OCI-LY7 (cell line): ENCODE data around the gene VWA8. TPM values are rescaled to one million over a fixed set of nuclear protein-coding genes. Genes with fewer than 3 reads are reported as not detected.

Source experiments
- BruUV-seq: library from RNA; stranded (reverse); fragments of 400-500 nt; replicated peaks from 2 replicates; lab custom pipeline; 2021; lab: Mats Ljungman, UMichigan
- CTCF ChIA-PET: fragments of 300-600 bp; sonication (Branson Sonifier 250); formaldehyde crosslinking; loops from one replicate; lab custom pipeline; 2022; ENCODE audit warnings: antibody characterized with exemption; ENCODE audit not compliant: unreplicated experiment; lab: Charles Lee
- POLR2A ChIA-PET: fragments of 300-600 bp; sonication (Branson Sonifier 250); formaldehyde crosslinking; loops from one replicate; lab custom pipeline; 2022; ENCODE audit warnings: antibody characterized with exemption; lab: Charles Lee
- DNase-seq: peaks from one replicate; pipeline ENCODE4 v3.0.0-alpha.2; 2015; ENCODE audit warnings: low spot score
- H2AFZ ChIP-seq: fragments of 200-600 bp; sonication (generic), shearing (Covaris generic); 2 replicates; pipeline ENCODE4 v1.6.1; 2014; ENCODE audit warnings: mild to moderate bottlenecking, antibody characterized with exemption, low read length, moderate library complexity
- H3K27ac ChIP-seq: fragments of 200-600 bp; sonication (generic); 2 replicates; pipeline ENCODE4 v1.5.1; 2014; ENCODE audit warnings: mixed run types, low read depth, mild to moderate bottlenecking, moderate library complexity, low read length, inconsistent platforms; ENCODE audit not compliant: poor library complexity, severe bottlenecking
- H3K36me3 ChIP-seq: fragments of 200-600 bp; sonication (generic); 2 replicates; pipeline ENCODE4 v1.6.1; 2014; ENCODE audit warnings: mild to moderate bottlenecking, antibody characterized with exemption, low read length, moderate library complexity, mixed read lengths; ENCODE audit not compliant: insufficient read depth
- H3K4me1 ChIP-seq: fragments of 200-600 bp; sonication (generic); 2 replicates; pipeline ENCODE4 v1.5.1; 2014; ENCODE audit warnings: mild to moderate bottlenecking, low read length; ENCODE audit not compliant: insufficient read depth, poor library complexity, severe bottlenecking
- H3K4me2 ChIP-seq: fragments of 200-600 bp; sonication (generic); 2 replicates; pipeline ENCODE4 v1.6.1; 2014; ENCODE audit warnings: mild to moderate bottlenecking, low read length
- H3K4me3 ChIP-seq: fragments of 200-600 bp; sonication (generic); 2 replicates; pipeline ENCODE4 v1.5.1; 2014; ENCODE audit warnings: mild to moderate bottlenecking, low read depth, low read length; ENCODE audit not compliant: poor library complexity, severe bottlenecking
- H3K79me2 ChIP-seq: fragments of 200-600 bp; sonication (generic); 2 replicates; pipeline ENCODE4 v1.6.1; 2016; ENCODE audit warnings: low read depth, mild to moderate bottlenecking, low read length, moderate library complexity, mixed read lengths; ENCODE audit not compliant: insufficient read depth
- H3K9me2 ChIP-seq: fragments of 200-600 bp; sonication (generic); 2 replicates; pipeline ENCODE4 v1.6.1; 2016; ENCODE audit warnings: mild to moderate bottlenecking, low read length, mixed read lengths; ENCODE audit not compliant: insufficient read depth
- H3K9me3 ChIP-seq: fragments of 200-600 bp; sonication (generic); 2 replicates; pipeline ENCODE4 v1.6.1; 2014; ENCODE audit warnings: mild to moderate bottlenecking, mixed run types, low read length, mixed read lengths
- H4K20me1 ChIP-seq: fragments of 200-600 bp; sonication (generic); 2 replicates; pipeline ENCODE4 v1.6.1; 2014; ENCODE audit warnings: mild to moderate bottlenecking, antibody characterized with exemption, low read length, moderate library complexity, mixed read lengths; ENCODE audit not compliant: insufficient read depth
- CTCF ChIP-seq: fragments of 200-600 bp; sonication (generic); conservative IDR thresholded peaks from 2 replicates; pipeline ENCODE4 v1.5.1; 2014; ENCODE audit warnings: mild to moderate bottlenecking, antibody characterized with exemption, low read length, moderate library complexity, mixed read lengths
- EZH2phosphoT487 ChIP-seq: fragments of 200-600 bp; sonication (generic); IDR thresholded peaks from 2 replicates; pipeline ENCODE4 v1.6.1; 2018; ENCODE audit warnings: low read depth, borderline replicate concordance, mild to moderate bottlenecking, mixed run types, antibody characterized with exemption, low read length, moderate library complexity, mixed read lengths
- intact Hi-C: fragments of 100-400 bp; cut with micrococcal nuclease; formaldehyde crosslinking; loops from one replicate; pipeline ENCODE4 v1.10.0; 2022; ENCODE audit not compliant: unreplicated experiment
- total RNA-seq, 2 experiments: library from RNA; depleted of rRNA in 1 of 2; stranded (reverse); fragments of >200 nt in 1 of 2; shearing (Covaris generic) in 1 of 2; gene quantifications; 2 replicates each; pipeline ENCODE4 v1.2.3, GENCODE V29; 2014 to 2022

The VWA8 gene
- total RNA-seq, 2 experiments from 2014 or later, result 26.4 to 31.5 TPM

GRCh38 chr13:41589434-41589833 lies 371.5 kb downstream of the VWA8 start:
- ChIA-PET POLR2A (interaction anchor here (0.9 to 1.2 kb wide), 5 partner anchors 13 to 128 kb away, joined by 3 to 4 read pairs (median 3); no protein-coding TSS in a partner anchor), CTCF (interaction anchor here (1.5 kb wide), 1 partner anchor 83 kb away, joined by 3 read pairs; no protein-coding TSS in a partner anchor)
- intact Hi-C loops, result no loop called here
- peak overlapping the region; percentile 39 for H3K4me3 ChIP-seq
- TF ChIP-seq EZH2phosphoT487, result no peak
- TF ChIP-seq CTCF, result no peak
- H3K36me3 ChIP-seq, result peaks cover 39% of the 10 kb centered on the region
- no TSS peak for BruUV-seq
- H3K9me3 ChIP-seq, result no peaks in the 10 kb centered on the region
- H3K9me2 ChIP-seq, result no peaks in the 10 kb centered on the region
- no peaks in the 10 kb centered on the region for H4K20me1 ChIP-seq
- no peaks in the 10 kb centered on the region for H3K79me2 ChIP-seq
- no peak for DNase-seq
- peaks cover 40% of the 10 kb centered on the region for H3K4me1 ChIP-seq
- peak overlapping the region; percentile 57; the same call in 1 of the 2 replicates for H2AFZ ChIP-seq
- peak overlapping the region; percentile 65 for H3K4me2 ChIP-seq
- peak overlapping the region; percentile 85 for H3K27ac ChIP-seq

GRCh38 chr13:41588899-41589298 lies 372.0 kb downstream of the VWA8 start:
- ChIA-PET CTCF (no interaction called here), POLR2A (interaction anchor here (0.6 to 1.2 kb wide), 8 partner anchors 9 to 417 kb away, joined by 3 to 4 read pairs (median 3); no protein-coding TSS in a partner anchor)
- H3K9me3 ChIP-seq, result no peaks in the 10 kb centered on the region
- H3K36me3 ChIP-seq, result peaks cover 43% of the 10 kb centered on the region
- DNase-seq, result no peak
- no peaks in the 10 kb centered on the region for H3K79me2 ChIP-seq
- H3K4me3 ChIP-seq, result no peak overlapping the region
- H2AFZ ChIP-seq, result peak overlapping the region; percentile 57; the same call in 1 of the 2 replicates
- peak overlapping the region; percentile 85 for H3K27ac ChIP-seq
- peak overlapping the region; percentile 65 for H3K4me2 ChIP-seq
- BruUV-seq, result no TSS peak
- no peaks in the 10 kb centered on the region for H3K9me2 ChIP-seq
- intact Hi-C loops, result no loop called here
- TF ChIP-seq CTCF (no peak), EZH2phosphoT487 (no peak)
- H4K20me1 ChIP-seq, result no peaks in the 10 kb centered on the region
- H3K4me1 ChIP-seq, result peaks cover 40% of the 10 kb centered on the region

- no peak for DNase-seq
- no peaks in the 10 kb centered on the region for H3K9me3 ChIP-seq
- H3K4me2 ChIP-seq, result no peak overlapping the region
- no peak overlapping the region for H2AFZ ChIP-seq
- H3K36me3 ChIP-seq, result peaks cover 40% of the 10 kb centered on the region
- CTCF ChIA-PET, result interaction anchor here (1.8 kb wide), 1 partner anchor 129 kb away, joined by 4 read pairs; no protein-coding TSS in a partner anchor
- no TSS peak for BruUV-seq
- H3K9me2 ChIP-seq, result no peaks in the 10 kb centered on the region
- POLR2A ChIA-PET, result interaction anchor here (0.6 to 1.5 kb wide), 9 partner anchors 8 to 583 kb away, joined by 3 to 5 read pairs (median 3); no protein-coding TSS in a partner anchor
- TF ChIP-seq CTCF, result no peak
- TF ChIP-seq EZH2phosphoT487, result no peak
- H3K4me1 ChIP-seq, result peaks cover 40% of the 10 kb centered on the region
- H3K4me3 ChIP-seq, result no peak overlapping the region
- H4K20me1 ChIP-seq, result no peaks in the 10 kb centered on the region
- H3K27ac ChIP-seq, result no peak overlapping the region
- intact Hi-C loops, result no loop called here
- no peaks in the 10 kb centered on the region for H3K79me2 ChIP-seq
Measured at GRCh38 chr13:41588448-41588847, 372.5 kb downstream of the VWA8 start.
